H9 (cell line): ENCODE results near the gene VWF. TPM values are rescaled to one million over a fixed set of nuclear protein-coding genes. Genes with fewer than 3 reads are reported as not detected.

Experiments
- DNase-seq: peaks from one replicate; pipeline ENCODE4 v3.0.0-alpha.2; 2017
- H2AFZ ChIP-seq: one replicate; pipeline ENCODE4 v1.6.1; 2013; ENCODE audit warnings: mild to moderate bottlenecking, low read length, control low read depth, moderate library complexity
- H2AK5ac ChIP-seq: 2 replicates; pipeline ENCODE4 v1.6.1; 2013; ENCODE audit warnings: low read length, control low read depth, mixed read lengths; ENCODE audit not compliant: insufficient read length
- H2BK120ac ChIP-seq: one replicate; pipeline ENCODE4 v1.6.1; 2013; ENCODE audit warnings: low read depth, mild to moderate bottlenecking, low read length, control low read depth, inconsistent platforms; ENCODE audit not compliant: poor library complexity, severe bottlenecking
- H2BK12ac ChIP-seq: 2 replicates; pipeline ENCODE4 v1.6.1; 2013; ENCODE audit warnings: low read length, control low read depth, mixed read lengths, low read depth; ENCODE audit not compliant: insufficient read length
- H2BK15ac ChIP-seq: 2 replicates; pipeline ENCODE4 v1.6.1; 2013; ENCODE audit warnings: low read depth, low read length, control low read depth
- H2BK20ac ChIP-seq: one replicate; pipeline ENCODE4 v1.6.1; 2013; ENCODE audit warnings: low read depth, mild to moderate bottlenecking, low read length, control low read depth, inconsistent platforms; ENCODE audit not compliant: poor library complexity, severe bottlenecking
- H2BK5ac ChIP-seq: 2 replicates; pipeline ENCODE4 v1.6.1; 2013; ENCODE audit warnings: low read length, control low read depth, mixed read lengths; ENCODE audit not compliant: insufficient read length
- H3K14ac ChIP-seq: 2 replicates; pipeline ENCODE4 v1.6.1; 2013; ENCODE audit warnings: low read length, control low read depth; ENCODE audit not compliant: insufficient read depth
- H3K18ac ChIP-seq: 2 replicates; pipeline ENCODE4 v1.6.1; 2013; ENCODE audit warnings: low read depth, mild to moderate bottlenecking, mixed read lengths, low read length, control low read depth; ENCODE audit not compliant: insufficient read length
- H3K23ac ChIP-seq: 2 replicates; pipeline ENCODE4 v1.6.1; 2013; ENCODE audit warnings: low read length, control low read depth, mixed read lengths, low read depth; ENCODE audit not compliant: insufficient read length
- H3K23me2 ChIP-seq: 2 replicates; pipeline ENCODE4 v1.6.1; 2013; ENCODE audit warnings: low read depth, mild to moderate bottlenecking, mixed read lengths, low read length, control low read depth; ENCODE audit not compliant: insufficient read length, poor library complexity, severe bottlenecking
- H3K27ac ChIP-seq: 2 replicates; pipeline ENCODE4 v1.5.1; 2013; ENCODE audit warnings: low read length, control low read depth, mixed read lengths, low read depth; ENCODE audit not compliant: insufficient read length
- H3K27me3 ChIP-seq: 2 replicates; pipeline ENCODE4 v1.6.1; 2013; ENCODE audit warnings: low read length, control low read depth, inconsistent platforms; ENCODE audit not compliant: insufficient read depth
- H3K4ac ChIP-seq: 2 replicates; pipeline ENCODE4 v1.6.1; 2013; ENCODE audit warnings: low read depth, mild to moderate bottlenecking, control low read depth, inconsistent platforms, low read length, moderate library complexity
- H3K4me1 ChIP-seq: 2 replicates; pipeline ENCODE4 v1.6.1; 2013; ENCODE audit warnings: low read length, control low read depth, inconsistent platforms; ENCODE audit not compliant: insufficient read depth
- H3K4me2 ChIP-seq: 2 replicates; pipeline ENCODE4 v1.6.1; 2013; ENCODE audit warnings: low read length, control low read depth, mixed read lengths; ENCODE audit not compliant: insufficient read length, insufficient read depth
- H3K56ac ChIP-seq: 2 replicates; pipeline ENCODE4 v1.6.1; 2013; ENCODE audit warnings: low read depth, mild to moderate bottlenecking, mixed read lengths, low read length, control low read depth; ENCODE audit not compliant: insufficient read length
- H3K79me1 ChIP-seq: 2 replicates; pipeline ENCODE4 v1.6.1; 2013; ENCODE audit warnings: low read depth, mild to moderate bottlenecking, moderate library complexity, low read length, control low read depth, inconsistent platforms; ENCODE audit not compliant: insufficient read depth, poor library complexity, severe bottlenecking
- H3K79me2 ChIP-seq: 2 replicates; pipeline ENCODE4 v1.6.1; 2013; ENCODE audit warnings: low read length, control low read depth, inconsistent platforms; ENCODE audit not compliant: insufficient read depth
- H3K9ac ChIP-seq: 2 replicates; pipeline ENCODE4 v1.6.1; 2013; ENCODE audit warnings: low read length, control low read depth, mixed read lengths; ENCODE audit not compliant: insufficient read length; ENCODE audit errors: extremely low read depth
- H3K9me3 ChIP-seq: one replicate; pipeline ENCODE4 v1.6.1; 2013; ENCODE audit warnings: low read depth, low read length, inconsistent platforms; ENCODE audit not compliant: control insufficient read depth
- H3T11ph ChIP-seq: one replicate; pipeline ENCODE4 v1.6.1; 2013; ENCODE audit warnings: mild to moderate bottlenecking, low read length, control low read depth, inconsistent platforms
- H4K20me1 ChIP-seq: one replicate; pipeline ENCODE4 v1.6.1; 2013; ENCODE audit not compliant: control insufficient read depth, insufficient read length, insufficient read depth
- H4K5ac ChIP-seq: 2 replicates; pipeline ENCODE4 v1.6.1; 2013; ENCODE audit warnings: low read depth, mild to moderate bottlenecking, mixed read lengths, low read length, control low read depth; ENCODE audit not compliant: insufficient read length
- H4K8ac ChIP-seq: replicated peaks from 2 replicates; pipeline ENCODE4 v1.6.1; 2013; ENCODE audit warnings: low read length, control low read depth, mixed read lengths, low read depth; ENCODE audit not compliant: insufficient read length
- H4K91ac ChIP-seq: 2 replicates; pipeline ENCODE4 v1.6.1; 2013; ENCODE audit warnings: low read depth, mild to moderate bottlenecking, moderate library complexity, mixed read lengths, low read length, control low read depth; ENCODE audit not compliant: insufficient read length
- H3K27ac Mint-ChIP-seq, 3 experiments: 2 replicates in 2 of 3; 3 replicates in 1 of 3; pipeline ENCODE4 v1.8.0; 2020 to 2021; ENCODE audit warnings: mixed read lengths in 3 of 3, mild to moderate bottlenecking in 1 of 3, moderate library complexity in 1 of 3
- H3K27me3 Mint-ChIP-seq: 2 replicates; pipeline ENCODE4 v1.8.0; 2021; ENCODE audit warnings: low read depth, mild to moderate bottlenecking, moderate library complexity, mixed read lengths
- H3K36me3 Mint-ChIP-seq, 3 experiments: 2 replicates in 2 of 3; 3 replicates in 1 of 3; pipeline ENCODE4 v1.8.0; 2020 to 2021; ENCODE audit warnings: low read depth in 3 of 3, mixed read lengths in 3 of 3; ENCODE audit not compliant: insufficient read depth in 1 of 3
- H3K4me1 Mint-ChIP-seq, 2 experiments: 2 replicates each; pipeline ENCODE4 v1.8.0; 2020; ENCODE audit warnings: mixed read lengths in 2 of 2
- H3K4me3 Mint-ChIP-seq, 2 experiments: 2 replicates in 1 of 2; 3 replicates in 1 of 2; pipeline ENCODE4 v1.8.0; 2020 to 2021; ENCODE audit warnings: mild to moderate bottlenecking in 2 of 2, mixed read lengths in 2 of 2, moderate library complexity in 1 of 2
- H3K9me3 Mint-ChIP-seq, 2 experiments: 2 replicates in 1 of 2; 3 replicates in 1 of 2; pipeline ENCODE4 v1.8.0; 2020; ENCODE audit warnings: mild to moderate bottlenecking in 2 of 2, mixed read lengths in 2 of 2, moderate library complexity in 1 of 2
- WGBS: extraction: QIAGEN DNeasy Blood & Tissue Kit; methylation state at CpG from one replicate; pipeline ENCODE4 v1.1.7; 2013; ENCODE audit warnings: missing lambda C conversion rate, low lambda C conversion rate, mixed read lengths; ENCODE audit not compliant: insufficient read length; ENCODE audit errors: extremely low coverage; 5-methylcytosine and 5-hydroxymethylcytosine counted together
- total RNA-seq: library from RNA; stranded (reverse); gene quantifications from 2 replicates; pipeline ENCODE4 v1.2.1, GENCODE V29; 2021
- TF ChIP-seq, protein P1 (sequence below): fragments of 200-600 bp; sonication (generic); conservative IDR thresholded peaks from 3 replicates; pipeline ENCODE4 v1.8.0; 2021; ENCODE audit warnings: antibody characterized with exemption, mild to moderate bottlenecking

VWF gene
- total RNA-seq, 1 experiment from 2014 or later, result 0.17 TPM

DNA sequence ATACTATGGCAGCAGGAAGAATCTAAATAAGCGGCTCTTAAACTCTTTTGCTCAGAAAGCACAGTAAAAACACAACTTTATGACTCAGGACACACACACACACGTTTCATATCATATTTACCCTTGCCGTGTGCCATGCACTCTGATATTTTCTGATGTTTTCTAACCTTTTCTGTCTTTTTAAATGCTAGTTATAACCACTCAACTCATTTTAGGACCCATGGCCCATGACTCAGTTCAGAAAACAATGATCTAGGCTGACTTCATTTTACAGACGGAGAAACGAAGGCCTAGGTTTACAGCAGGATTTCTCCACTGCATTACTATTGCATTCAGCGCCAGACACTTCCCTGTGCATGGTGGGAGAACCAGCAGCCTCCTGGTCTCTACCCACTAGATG lies 9.1 kb downstream of the VWF start:
- Histone ChIP-seq H2BK5ac (no peak overlapping the region), H2BK12ac (no peak overlapping the region), H3K18ac (no peak overlapping the region), H3K4ac (no peak overlapping the region), H3T11ph (no peak overlapping the region), H3K9me3 (no peaks in the 10 kb centered on the region), H3K79me2 (no peaks in the 10 kb centered on the region), H3K27ac (no peak overlapping the region), H3K23ac (no peak overlapping the region), H2AFZ (no peak overlapping the region), H4K5ac (no peak overlapping the region), H3K4me2 (no peak overlapping the region), H2BK20ac (no peak overlapping the region), H3K9ac (no peak overlapping the region), H2BK15ac (no peak overlapping the region), H3K56ac (no peak overlapping the region), H3K4me1 (no peaks in the 10 kb centered on the region; the same call in 1 of the 2 replicates), H3K23me2 (no peaks in the 10 kb centered on the region), H4K8ac (no peak overlapping the region), H3K79me1 (no peaks in the 10 kb centered on the region), H3K14ac (no peak overlapping the region), H3K27me3 (0 out of 2 replicates have a peak, but pooled peaks cover 2% of the 10 kb centered on the region), H2BK120ac (no peak overlapping the region), H4K20me1 (no peaks in the 10 kb centered on the region), H4K91ac (no peak overlapping the region), H2AK5ac (no peak overlapping the region)
- Mint-ChIP-seq H3K4me1 (peaks cover 15 to 16% of the 10 kb centered on the region in 2 experiments), H3K4me3 (no peak overlapping the region), H3K27ac (no peak overlapping the region), H3K36me3 (no peaks in the 10 kb centered on the region; a peak in 1 of 7 replicates), H3K27me3 (peaks cover 2% of the 10 kb centered on the region), H3K9me3 (no peaks in the 10 kb centered on the region)
- no peak for DNase-seq
- no CpG with 5 or more reads among the region's 6 CpGs for WGBS
- TF ChIP-seq, protein P1, sequence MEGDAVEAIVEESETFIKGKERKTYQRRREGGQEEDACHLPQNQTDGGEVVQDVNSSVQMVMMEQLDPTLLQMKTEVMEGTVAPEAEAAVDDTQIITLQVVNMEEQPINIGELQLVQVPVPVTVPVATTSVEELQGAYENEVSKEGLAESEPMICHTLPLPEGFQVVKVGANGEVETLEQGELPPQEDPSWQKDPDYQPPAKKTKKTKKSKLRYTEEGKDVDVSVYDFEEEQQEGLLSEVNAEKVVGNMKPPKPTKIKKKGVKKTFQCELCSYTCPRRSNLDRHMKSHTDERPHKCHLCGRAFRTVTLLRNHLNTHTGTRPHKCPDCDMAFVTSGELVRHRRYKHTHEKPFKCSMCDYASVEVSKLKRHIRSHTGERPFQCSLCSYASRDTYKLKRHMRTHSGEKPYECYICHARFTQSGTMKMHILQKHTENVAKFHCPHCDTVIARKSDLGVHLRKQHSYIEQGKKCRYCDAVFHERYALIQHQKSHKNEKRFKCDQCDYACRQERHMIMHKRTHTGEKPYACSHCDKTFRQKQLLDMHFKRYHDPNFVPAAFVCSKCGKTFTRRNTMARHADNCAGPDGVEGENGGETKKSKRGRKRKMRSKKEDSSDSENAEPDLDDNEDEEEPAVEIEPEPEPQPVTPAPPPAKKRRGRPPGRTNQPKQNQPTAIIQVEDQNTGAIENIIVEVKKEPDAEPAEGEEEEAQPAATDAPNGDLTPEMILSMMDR, result no peak
